ENCODE results near the gene SHLD1.
"Not testable (repeated sequence)": the region's sequence is repeated elsewhere in the genome, so short reads cannot be mapped to it uniquely, and the experiment has no call there.

The SHLD1 gene

GRCh38 chr20:5737619-5737953, 12.6 kb upstream of the SHLD1 start:
- no peak for FAIRE-seq

GRCh38 chr20:5737966-5738365, 12.2 kb upstream of the SHLD1 start:
- FAIRE-seq: no peak

- FAIRE-seq: not testable (repeated sequence)
These were observed 9.6 kb upstream of the SHLD1 start for GRCh38 chr20:5740643-5741042.

GRCh38 chr20:5741089-5741488, 9.1 kb upstream of the SHLD1 start:
- no peak for FAIRE-seq

GRCh38 chr20:5742041-5742440, 8.2 kb upstream of the SHLD1 start:
- no peak for FAIRE-seq

GRCh38 chr20:5745416-5746030, 4.7 kb upstream of the SHLD1 start:
- FAIRE-seq: no peak

- FAIRE-seq: no peak
These were observed 4.1 kb upstream of the SHLD1 start for GRCh38 chr20:5746064-5746463.

- no peak for FAIRE-seq
These were observed 2.0 kb upstream of the SHLD1 start for GRCh38 chr20:5748246-5748645.

- FAIRE-seq: not testable (repeated sequence)
These were observed 669 bp upstream of the SHLD1 start for GRCh38 chr20:5749512-5749951.

GRCh38 chr20:5751856-5752255, 1.7 kb downstream of the SHLD1 start:
- FAIRE-seq: no peak

- FAIRE-seq: no peak
These were observed 3.6 kb downstream of the SHLD1 start for GRCh38 chr20:5753814-5754213.

- no peak for FAIRE-seq
These were observed 7.7 kb downstream of the SHLD1 start for GRCh38 chr20:5757949-5758348.

- no peak for FAIRE-seq
These were observed 16.0 kb downstream of the SHLD1 start for GRCh38 chr20:5766085-5766764.

- no peak for FAIRE-seq
These were observed 17.4 kb downstream of the SHLD1 start for GRCh38 chr20:5767493-5768098.

- FAIRE-seq: no peak
These were observed 20.2 kb downstream of the SHLD1 start for GRCh38 chr20:5770231-5770986.

- FAIRE-seq: no peak
These were observed 20.8 kb downstream of the SHLD1 start for GRCh38 chr20:5770987-5771318.

- FAIRE-seq: no peak
These were observed 22.5 kb downstream of the SHLD1 start for GRCh38 chr20:5772704-5773103.

GRCh38 chr20:5773589-5773988, 23.4 kb downstream of the SHLD1 start:
- no peak for FAIRE-seq

- no peak for FAIRE-seq
These were observed 25.9 kb downstream of the SHLD1 start for GRCh38 chr20:5776077-5776476.

GRCh38 chr20:5779071-5779900, 29.1 kb downstream of the SHLD1 start:
- FAIRE-seq: no peak

GRCh38 chr20:5780846-5781217, 30.6 kb downstream of the SHLD1 start:
- no peak for FAIRE-seq

- FAIRE-seq: not testable (repeated sequence)
These were observed 31.2 kb downstream of the SHLD1 start for GRCh38 chr20:5781367-5781766.
